Stimulated activated CD4-positive, alpha-beta T cell treated with anti-CD3 and anti-CD28 coated beads, Interleukin-2, amount 100 ng/mL, for 24 hours (primary cell): ENCODE measurements around the gene SPHK2.
A peak's percentile ranks its signal among the peaks of the same experiment; 100 is the strongest.
"Not testable (repeated sequence)": the region's sequence is repeated elsewhere in the genome, so short reads cannot be mapped to it uniquely, and the experiment has no call there.

ENCODE experiments used
- DNase-seq, 2 donors: peaks; one replicate each; pipeline ENCODE4 v3.0.0-alpha.2; 2020

Gene SPHK2

DNA sequence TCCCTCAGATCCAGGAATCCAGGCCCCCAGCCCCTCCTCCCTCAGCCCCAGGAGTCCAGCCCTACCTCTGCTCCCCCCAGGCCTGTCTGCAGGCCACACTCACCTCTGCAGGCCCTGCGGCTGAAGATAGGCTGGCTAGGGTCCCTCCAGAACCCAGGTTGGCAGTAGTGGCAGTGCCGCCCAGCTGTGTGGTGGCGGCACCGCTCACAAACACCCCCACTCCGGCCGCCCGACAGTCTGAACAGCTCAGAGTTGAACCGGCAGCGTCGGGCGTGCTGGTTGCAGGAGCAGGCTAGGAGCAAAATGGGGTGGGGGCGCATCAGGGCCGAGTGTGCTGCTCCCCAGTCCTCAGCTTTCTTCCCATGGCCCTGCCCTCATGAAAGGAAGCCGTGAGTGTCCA lies 45.2 kb downstream of the SPHK2 start:
- no peak for DNase-seq

DNA sequence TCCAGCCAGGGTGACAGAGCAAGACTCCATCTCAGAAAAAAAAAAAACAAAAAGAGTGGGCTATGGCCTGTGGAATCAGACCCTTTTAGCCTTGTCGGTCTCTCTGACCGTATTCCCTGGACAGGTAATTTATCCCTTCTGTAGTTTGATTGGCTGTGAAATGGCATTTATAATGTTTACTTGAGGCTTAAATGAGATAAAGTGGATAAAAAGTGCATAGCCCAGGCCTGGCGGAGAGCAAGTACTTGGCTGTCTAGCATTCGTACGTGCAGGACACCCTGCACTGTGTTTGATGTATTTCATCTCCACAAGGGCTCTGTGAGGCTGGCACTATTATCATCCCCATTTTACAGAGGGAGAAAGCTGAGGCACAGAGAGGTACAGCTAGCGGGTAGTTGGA lies 46.5 kb downstream of the SPHK2 start:
- DNase-seq = no peak

DNA sequence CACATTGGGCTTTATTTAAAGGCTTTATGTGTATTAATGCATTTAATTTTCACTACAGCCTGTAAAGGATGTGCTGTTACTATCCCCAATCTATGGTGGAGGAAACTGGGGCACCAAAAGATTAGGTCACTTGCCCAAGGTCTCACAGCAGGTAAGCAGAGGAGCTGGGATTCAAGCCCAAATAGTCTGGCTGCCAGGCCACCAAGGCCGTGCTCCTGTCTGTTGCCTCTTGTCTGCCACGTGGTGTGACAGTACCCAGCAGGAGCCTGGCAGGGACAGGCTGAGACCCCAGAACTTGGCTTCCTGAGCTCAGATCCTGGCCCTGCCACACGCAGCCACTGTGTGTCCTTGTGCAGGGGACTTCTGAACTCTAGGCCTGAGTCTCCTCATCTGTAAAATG lies 49.0 kb downstream of the SPHK2 start:
- no peak for DNase-seq

DNA sequence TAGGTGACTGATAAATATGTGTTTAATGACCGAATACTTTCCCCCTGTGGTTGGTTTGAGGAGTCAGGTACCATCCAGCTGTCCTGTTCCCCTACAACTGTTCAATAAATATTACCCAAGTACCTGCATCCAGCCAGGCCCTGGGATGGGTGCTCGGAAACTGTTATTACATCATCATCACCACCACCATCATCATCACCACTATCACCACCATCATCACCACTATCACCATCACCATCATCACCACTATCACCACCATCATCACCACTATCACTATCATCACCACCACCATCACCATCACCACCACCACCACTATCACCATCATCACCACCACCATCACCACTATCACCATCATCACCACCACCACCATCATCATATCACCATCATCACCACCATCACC lies 49.5 kb downstream of the SPHK2 start:
- DNase-seq = no peak

DNA sequence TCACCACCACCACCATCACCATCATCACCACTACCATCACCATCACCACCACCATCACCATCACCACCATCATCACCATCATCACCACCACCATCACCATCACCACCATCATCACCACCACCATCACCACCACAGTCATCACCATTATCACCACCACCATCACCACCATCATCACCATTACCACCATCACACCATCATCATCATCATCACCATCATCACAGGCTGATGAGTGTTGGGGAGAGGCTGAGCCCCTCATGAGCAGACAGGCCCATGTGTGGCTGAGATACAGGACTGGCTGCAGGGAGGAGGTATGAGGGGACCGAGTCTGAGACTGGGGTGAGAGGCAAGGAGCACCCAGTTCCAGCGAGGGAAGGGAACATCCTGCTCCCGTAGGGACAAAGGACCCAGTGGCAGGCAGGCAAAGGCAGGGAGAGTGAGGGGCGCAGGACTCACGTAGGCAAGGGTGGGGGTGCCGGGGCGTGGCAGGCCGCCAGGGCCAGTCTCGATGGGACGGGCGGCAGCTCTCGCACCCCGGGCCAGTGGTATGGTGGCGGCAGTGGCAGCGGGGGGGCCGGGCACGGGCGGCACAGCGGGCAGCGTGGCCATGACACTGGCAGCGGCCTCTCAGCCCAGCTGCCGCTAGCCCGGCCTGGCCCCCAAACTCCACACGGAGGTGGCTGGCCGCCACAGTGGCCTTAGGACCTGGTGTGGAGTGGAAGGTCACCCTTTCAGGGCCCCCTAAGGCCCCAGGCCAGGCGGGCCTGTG lies 50.8 kb downstream of the SPHK2 start:
- DNase-seq = no peak

DNA sequence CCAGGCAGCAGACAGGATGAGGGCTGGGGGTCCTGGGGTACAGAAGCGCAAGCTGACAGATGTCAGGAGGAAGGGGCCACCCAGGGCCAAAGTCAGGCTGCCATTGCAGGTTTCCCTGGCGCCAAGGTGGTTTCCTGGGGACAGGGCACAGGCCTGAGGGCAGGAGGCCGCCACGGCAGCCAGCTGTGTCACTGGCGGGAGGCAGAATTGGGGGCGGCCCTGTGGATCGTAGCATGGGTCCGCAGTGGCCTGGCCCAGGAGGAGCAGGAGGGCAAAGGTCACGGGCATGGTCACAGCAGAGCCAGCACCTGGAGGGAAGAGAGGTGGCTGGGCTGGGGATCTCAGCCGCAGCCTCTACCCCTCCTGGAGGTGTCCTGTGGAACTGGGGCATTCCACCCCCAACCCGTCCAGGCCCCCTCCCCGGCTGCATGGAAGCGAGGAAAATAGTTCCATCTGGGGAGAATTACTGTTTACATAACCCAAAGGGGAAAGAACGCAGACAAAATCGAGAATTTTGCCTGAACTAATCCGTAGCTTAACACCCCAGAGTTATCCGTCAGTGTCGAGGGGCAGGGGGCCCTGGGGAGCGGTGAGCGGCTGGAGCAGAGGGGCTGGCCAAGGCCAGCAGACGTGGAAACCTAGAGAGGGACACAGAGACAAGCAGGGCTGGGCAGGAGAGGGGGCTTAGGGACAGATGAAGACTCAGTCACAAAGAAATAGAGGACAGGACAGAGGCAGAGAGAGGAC lies 51.6 kb downstream of the SPHK2 start:
- DNase-seq = no peak

DNA sequence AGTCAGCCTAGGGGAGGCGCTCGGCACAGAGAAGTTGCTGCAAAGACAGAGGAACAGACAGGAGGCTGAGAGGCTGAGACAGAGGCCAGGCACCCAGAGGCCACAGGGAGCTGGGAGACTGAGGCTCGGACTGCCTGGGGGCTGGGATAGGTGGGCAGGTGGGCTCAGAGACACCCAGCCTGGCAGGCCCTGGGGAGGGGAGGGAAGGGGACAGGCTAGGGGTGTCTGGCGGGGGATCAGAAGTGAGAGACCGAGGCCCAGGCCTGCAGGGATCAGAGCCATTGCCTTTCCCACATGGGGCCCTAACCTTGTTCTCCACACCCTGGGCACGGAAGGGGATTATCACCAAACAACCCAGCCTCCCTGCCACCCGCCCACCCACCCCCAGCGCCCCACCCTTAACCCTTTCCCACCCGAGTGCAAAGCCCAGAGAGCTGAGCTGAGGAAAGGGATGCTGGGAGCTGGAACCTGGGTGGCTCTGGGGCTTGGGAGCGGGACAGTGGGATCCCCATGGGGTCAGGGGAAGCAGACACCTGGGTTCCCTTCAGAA lies 52.2 kb downstream of the SPHK2 start:
- no peak for DNase-seq

DNA sequence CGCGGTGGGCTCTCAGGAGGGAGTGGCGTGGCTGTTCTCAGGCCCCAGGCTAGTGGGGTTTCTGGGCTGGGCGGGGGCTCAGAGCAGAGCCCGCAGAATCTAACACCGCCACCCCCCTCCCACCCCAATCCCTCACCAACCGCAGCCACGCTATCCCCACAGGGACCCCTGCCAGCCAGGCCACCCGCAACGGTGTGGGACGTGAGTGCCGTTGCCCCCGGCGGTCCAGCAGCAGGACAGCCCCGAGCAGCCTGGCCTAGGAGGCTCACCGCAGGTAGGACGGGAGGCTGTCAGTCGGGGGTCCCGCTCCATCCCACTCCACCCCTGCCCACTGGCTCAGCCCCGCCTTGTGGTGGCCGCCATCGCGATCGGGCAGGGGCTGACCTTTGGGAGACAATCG lies 53.7 kb downstream of the SPHK2 start, which contains the start of gene NTN5:
TSS of gene NTN5 (minus strand) at position 24 of the 400 bp plus-strand sequence. CDS start 2,031 bp downstream, outside the sequence.
- DNase-seq = no peak

DNA sequence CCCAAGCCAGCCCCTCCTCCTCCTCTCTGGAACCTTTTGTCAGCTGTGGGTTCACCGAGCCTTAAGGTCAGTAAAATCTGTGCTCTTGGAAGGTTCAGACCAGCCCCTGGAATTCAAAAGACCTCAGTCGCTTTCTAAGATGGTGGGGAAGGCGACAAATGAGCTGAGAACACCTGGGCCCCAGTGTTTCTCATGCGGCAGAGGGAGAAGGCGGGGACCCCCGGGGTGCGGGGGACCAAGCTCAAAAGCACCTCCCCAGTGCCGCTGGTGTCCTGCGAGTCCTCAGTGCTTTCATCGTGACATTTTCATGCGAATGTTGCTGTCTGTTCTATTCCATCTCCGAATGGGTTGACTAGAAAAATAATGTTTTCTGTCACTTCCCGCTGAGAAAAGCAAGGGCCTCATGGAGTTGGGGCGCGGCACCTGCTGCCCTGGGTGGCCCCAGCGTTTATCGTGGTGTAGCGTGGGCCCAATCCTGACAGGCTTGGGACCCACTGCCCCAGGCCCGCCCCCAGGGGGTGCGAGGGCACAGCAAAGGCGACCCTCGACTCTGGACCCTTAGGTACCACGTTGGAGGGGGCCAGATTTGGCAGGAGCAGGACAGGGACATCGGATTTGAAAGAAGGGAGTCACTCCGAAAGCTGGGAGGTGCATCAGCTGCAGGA lies 54.3 kb downstream of the SPHK2 start:
- DNase-seq = no peak

DNA sequence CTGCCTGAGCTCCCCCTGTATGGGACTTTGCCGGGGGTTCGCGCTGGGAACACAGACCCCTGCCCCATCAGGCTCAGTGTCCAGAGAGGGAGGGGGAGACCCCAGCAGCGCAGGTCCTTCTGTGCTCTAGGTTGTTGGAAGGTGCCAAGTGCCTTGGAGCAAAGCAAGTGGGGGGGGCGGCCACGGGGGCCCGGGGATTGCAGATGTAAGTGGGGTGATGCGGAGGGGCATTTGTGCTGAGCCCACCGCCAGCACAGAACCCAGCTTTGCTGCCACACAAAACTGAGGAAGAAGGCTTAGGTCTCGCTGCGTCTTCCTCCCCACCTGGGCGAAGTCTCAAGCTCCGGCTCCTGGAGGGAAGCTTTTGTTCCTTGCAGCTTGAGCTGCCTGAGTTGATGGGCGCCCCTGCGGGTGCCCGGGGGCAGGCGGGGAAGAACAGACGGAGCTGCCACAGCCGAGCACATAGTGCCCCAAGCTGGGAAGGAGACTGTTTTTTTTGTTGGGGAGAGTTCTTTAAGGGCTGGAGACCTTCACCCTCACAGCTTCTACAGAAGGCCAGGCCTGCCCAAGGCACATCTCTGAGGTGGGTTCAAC lies 55.0 kb downstream of the SPHK2 start:
- DNase-seq = no peak

DNA sequence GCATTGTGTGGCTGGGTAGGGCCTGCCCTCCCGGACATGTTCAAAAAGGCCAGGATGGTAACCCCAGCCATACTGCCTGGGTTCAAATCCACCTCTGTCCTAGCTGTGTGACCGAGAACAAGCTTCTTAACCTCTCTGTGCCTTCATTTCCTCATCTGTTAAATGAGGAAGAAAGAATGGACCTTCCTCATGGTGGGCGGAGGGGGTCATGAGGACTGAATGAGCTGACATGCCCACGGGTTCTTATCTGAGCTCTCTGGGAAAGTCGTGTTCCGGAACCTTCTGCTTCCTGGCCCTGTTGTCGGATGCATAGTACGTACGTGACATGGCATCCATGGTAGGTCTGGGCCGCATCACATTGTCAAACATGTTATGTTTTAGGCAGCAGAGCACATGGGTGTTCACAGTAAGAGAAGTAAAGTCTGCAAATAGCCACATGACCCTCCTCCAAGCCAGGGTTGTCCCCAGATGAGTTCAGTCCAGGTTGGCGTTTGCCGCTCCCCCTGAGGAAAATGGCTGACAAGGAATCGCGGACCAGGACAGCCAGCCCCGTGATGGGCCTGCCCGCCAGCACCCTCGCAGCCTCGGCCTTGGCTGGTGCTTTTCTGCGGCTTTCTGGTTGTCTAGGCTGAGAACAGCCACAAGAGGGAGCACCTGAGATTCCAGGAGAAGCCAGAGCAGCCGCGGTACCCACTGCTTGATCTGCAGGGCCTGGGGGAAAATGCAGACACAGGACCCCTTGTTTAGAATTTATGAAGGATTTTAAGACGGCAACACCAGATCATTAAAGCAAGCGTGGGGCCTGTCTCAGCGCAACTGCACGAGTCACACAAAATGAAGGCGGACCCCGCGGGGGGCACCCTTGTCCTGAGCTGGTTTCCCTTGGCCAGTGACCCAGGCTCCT lies 55.9 kb downstream of the SPHK2 start:
- DNase-seq = peak; percentile 76

DNA sequence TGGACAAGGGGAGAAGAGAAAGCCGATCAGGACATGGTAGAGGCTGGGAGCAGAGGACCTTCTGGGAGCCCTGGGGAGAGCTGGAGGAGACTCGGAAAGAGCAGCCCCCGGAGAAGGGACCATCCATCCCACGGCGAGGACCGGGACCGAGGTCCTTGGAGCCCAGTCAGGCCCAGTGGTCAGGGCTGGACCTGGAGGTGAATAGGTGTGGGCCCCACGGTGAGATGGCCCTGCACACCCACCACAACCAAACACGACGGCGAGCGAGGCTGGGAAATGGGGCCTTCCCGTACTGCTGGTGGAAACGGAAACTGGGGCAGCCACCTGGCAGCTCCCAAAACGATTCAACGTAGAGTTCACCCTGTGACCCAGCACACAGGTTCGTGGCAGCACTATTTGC lies 57.2 kb downstream of the SPHK2 start:
- no peak for DNase-seq

DNA sequence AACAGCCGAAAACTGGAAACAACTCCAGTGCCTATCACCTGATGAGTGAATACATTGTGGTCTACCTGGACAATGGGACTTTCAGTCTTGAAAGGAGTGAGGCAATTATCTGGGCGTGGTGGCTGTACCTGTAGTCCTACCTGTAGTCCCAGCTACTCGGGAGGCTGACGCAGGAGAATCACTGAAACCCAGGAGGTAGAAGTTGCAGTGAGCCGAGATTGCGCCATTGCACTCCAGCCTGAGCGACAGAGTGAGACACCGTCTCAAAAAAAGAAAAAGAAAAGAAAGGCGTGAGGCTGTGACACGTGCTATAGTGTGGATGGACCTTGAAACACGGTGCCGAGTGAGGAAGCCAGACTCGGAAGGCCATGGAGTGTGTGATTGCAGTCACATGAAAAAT lies 57.6 kb downstream of the SPHK2 start:
- no peak for DNase-seq

DNA sequence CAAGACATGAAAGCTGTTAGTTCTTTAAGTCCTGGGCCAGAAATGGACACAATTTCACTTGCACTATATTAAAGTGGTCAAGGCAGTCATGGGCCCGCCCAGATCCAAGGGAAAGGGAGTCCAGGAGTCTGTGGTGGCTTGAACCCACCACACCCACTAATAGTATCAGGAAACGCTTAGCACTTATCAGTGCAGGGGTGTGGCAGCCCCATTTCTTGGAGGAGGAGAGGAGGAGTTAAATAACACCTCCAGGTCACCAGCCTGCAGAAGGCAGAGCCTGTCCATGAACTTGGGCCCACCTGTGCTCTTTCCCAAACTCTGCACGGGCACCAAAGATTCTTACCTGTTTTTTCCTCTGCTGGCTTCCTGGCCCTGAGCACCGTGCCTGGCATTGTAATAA lies 58.9 kb downstream of the SPHK2 start:
- no peak for DNase-seq

DNA sequence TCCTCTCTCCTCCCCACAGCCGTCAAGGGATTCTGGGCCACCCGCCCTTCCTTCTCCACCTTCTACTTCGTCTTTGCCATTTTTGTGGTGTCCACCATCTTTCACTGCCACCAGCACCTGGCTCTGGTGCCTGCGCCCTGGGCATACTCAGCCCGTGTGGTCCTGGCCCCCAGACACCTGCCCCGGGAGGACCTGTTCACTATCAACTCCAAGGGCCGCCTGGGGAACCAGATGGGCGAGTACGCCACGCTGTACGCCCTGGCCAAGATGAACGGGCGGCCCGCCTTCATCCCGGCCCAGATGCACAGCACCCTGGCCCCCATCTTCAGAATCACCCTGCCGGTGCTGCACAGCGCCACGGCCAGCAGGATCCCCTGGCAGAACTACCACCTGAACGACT lies 60.7 kb downstream of the SPHK2 start:
- not testable (repeated sequence) for DNase-seq
